Keratinocyte (primary cell): ENCODE results near the gene GLIS2. TPM values are rescaled to one million over a fixed set of nuclear protein-coding genes. Genes with fewer than 3 reads are reported as not detected.

Experiments
- DNase-seq: peaks from one replicate; pipeline ENCODE4 v3.0.0-alpha.2; 2011; ENCODE audit warnings: low read depth, missing footprints, low spot score
- FAIRE-seq: peaks from 2 replicates; lab custom pipeline; 2011; peaks lifted over from hg19 to GRCh38; lab: Jason Lieb, UNC
- H2AFZ ChIP-seq: 2 replicates; pipeline ENCODE4 v1.6.0; 2012; ENCODE audit warnings: low read length, control low read depth, inconsistent platforms; ENCODE audit not compliant: control insufficient read depth
- H3K27ac ChIP-seq: 2 replicates; pipeline ENCODE4 v1.5.1; 2011; ENCODE audit warnings: low read length; ENCODE audit not compliant: control insufficient read depth, insufficient read depth
- H3K27me3 ChIP-seq: 3 replicates; pipeline ENCODE4 v1.6.0; 2011; ENCODE audit warnings: low read length; ENCODE audit not compliant: control insufficient read depth, insufficient read depth; ENCODE audit errors: extremely low read depth
- H3K36me3 ChIP-seq, 2 experiments: 2 replicates in 1 of 2; 3 replicates in 1 of 2; pipeline ENCODE4 v1.5.1; 2011; ENCODE audit warnings: low read length in 2 of 2, mild to moderate bottlenecking in 1 of 2; ENCODE audit not compliant: control insufficient read depth in 2 of 2, insufficient read depth in 2 of 2; ENCODE audit errors: extremely low read depth in 1 of 2
- H3K4me1 ChIP-seq: 3 replicates; pipeline ENCODE4 v1.5.1; 2011; ENCODE audit warnings: low read length; ENCODE audit not compliant: control insufficient read depth, insufficient read depth; ENCODE audit errors: extremely low read depth
- H3K4me2 ChIP-seq: 3 replicates; pipeline ENCODE4 v1.6.0; 2011; ENCODE audit warnings: low read depth, low read length; ENCODE audit not compliant: control insufficient read depth, insufficient read depth; ENCODE audit errors: extremely low read depth
- H3K4me3 ChIP-seq, 3 experiments: fragments of 200-600 bp in 1 of 3; sonication (generic) in 1 of 3; 2 replicates in 2 of 3; 3 replicates in 1 of 3; pipeline ENCODE4 v1.5.1; 2011 to 2016; ENCODE audit warnings: low read length in 3 of 3, mild to moderate bottlenecking in 3 of 3, control low read depth in 2 of 3, inconsistent platforms in 1 of 3, low read depth in 1 of 3, mixed read lengths in 1 of 3, mixed run types in 1 of 3, moderate library complexity in 1 of 3; ENCODE audit not compliant: control insufficient read depth in 2 of 3, insufficient read depth in 2 of 3; ENCODE audit errors: extremely low read depth in 1 of 3
- H3K79me2 ChIP-seq: 2 replicates; pipeline ENCODE4 v1.6.0; 2012; ENCODE audit warnings: low read length; ENCODE audit not compliant: control insufficient read depth, insufficient read depth
- H3K9ac ChIP-seq: 3 replicates; pipeline ENCODE4 v1.6.0; 2011; ENCODE audit warnings: low read length; ENCODE audit not compliant: control insufficient read depth, insufficient read depth; ENCODE audit errors: extremely low read depth
- H3K9me1 ChIP-seq: 3 replicates; pipeline ENCODE4 v1.6.0; 2011; ENCODE audit warnings: low read length; ENCODE audit not compliant: control insufficient read depth, insufficient read depth; ENCODE audit errors: extremely low read depth
- H3K9me3 ChIP-seq: 2 replicates; pipeline ENCODE4 v1.5.1; 2012; ENCODE audit warnings: low read depth, low read length; ENCODE audit not compliant: control insufficient read depth
- H4K20me1 ChIP-seq: 3 replicates; pipeline ENCODE4 v1.6.0; 2011; ENCODE audit warnings: low read length; ENCODE audit not compliant: control insufficient read depth, insufficient read depth; ENCODE audit errors: extremely low read depth
- CTCF ChIP-seq, 3 experiments: IDR thresholded peaks in 1 of 3; conservative IDR thresholded peaks in 1 of 3; optimal IDR thresholded peaks in 1 of 3; 2 replicates in 2 of 3; 3 replicates in 1 of 3; pipeline versions ENCODE3 to v1.5.1; 2011; ENCODE audit warnings: low read length in 3 of 3, mild to moderate bottlenecking in 3 of 3, moderate library complexity in 2 of 3, control low read depth in 1 of 3, inconsistent platforms in 1 of 3; ENCODE audit not compliant: insufficient read depth in 2 of 3; ENCODE audit errors: extremely low read depth in 1 of 3
- EZH2 ChIP-seq: IDR thresholded peaks from one replicate; pipeline ENCODE4 v1.6.1; 2012; ENCODE audit warnings: inconsistent platforms, mild to moderate bottlenecking, low read length, moderate library complexity
- dilution Hi-C: fragments of 300-500 bp; cut with MboI; formaldehyde crosslinking; loops from one replicate; pipeline ENCODE4 v1.7.0; 2020; ENCODE audit warnings: low sequenced_read_pairs; ENCODE audit not compliant: extremely low pct_ligation_motif_present
- polyA plus RNA-seq, 5 experiments: library from polyadenylated mRNA; depleted of rRNA in 3 of 5; stranded (reverse) in 3 of 5; stranded (forward) in 1 of 5; unstranded in 1 of 5; fragments of >200 nt; gene quantifications; 1 replicate in 1 of 5; 2 replicates in 3 of 5; 3 replicates in 1 of 5; pipeline versions ENCODE4 v1.2.1 to v1.2.3, GENCODE V29; 2011 to 2012; ENCODE audit warnings: missing spikeins in 2 of 5, low read depth in 1 of 5, low replicate concordance in 1 of 5

GLIS2 gene
- polyA plus RNA-seq, 1 donor (not counting 4 experiments of a cell fraction or from before 2014, with no cell fraction given) = 0.63 TPM

DNA sequence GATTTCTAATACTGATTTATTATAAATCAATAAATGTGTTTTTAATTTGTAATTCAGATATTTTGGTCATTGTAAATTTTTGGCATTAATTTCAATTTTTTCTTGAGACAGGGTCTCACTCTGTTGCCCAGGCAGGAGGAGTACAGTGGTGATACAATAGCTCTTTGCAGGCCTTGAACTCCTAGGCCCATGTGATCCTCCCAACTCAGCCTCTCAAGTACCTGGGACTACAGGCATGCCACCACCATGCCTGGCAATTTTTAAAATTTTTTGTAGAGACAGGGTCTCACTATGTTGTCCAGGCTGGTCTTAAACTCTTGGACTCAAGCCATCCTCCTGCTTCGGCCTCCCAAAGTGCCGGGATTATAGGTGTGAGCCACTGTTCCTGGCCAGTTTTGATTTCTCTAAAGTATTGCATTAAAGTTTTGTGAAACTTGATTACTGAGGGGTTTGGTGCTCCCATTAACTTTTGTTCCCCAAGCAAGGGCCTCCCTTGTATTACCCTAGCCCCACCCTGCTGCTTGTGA, 37.8 kb upstream of the GLIS2 start:
- H3K27ac ChIP-seq = no peak overlapping the region
- no peak overlapping the region for H3K4me2 ChIP-seq
- no peaks in the 10 kb centered on the region for H3K27me3 ChIP-seq
- FAIRE-seq = no peak
- H3K9ac ChIP-seq = no peak overlapping the region
- no peaks in the 10 kb centered on the region for H3K79me2 ChIP-seq
- no peak for DNase-seq
- no peaks in the 10 kb centered on the region for H4K20me1 ChIP-seq
- no peak overlapping the region for H3K4me3 ChIP-seq
- no peaks in the 10 kb centered on the region for H3K9me3 ChIP-seq
- no peaks in the 10 kb centered on the region for H3K4me1 ChIP-seq
- H2AFZ ChIP-seq = no peak overlapping the region
- TF ChIP-seq CTCF (optimal IDR thresholded peaks at IDR 0.05 in 1 of 3, IDR thresholded peaks at IDR 0.05 in 1 of 3, conservative IDR thresholded peaks at IDR 0.05 in 1 of 3; ENCODE audit: extremely low read depth in 1 of 3, insufficient read depth in 2 of 3, low read length in 3 of 3) = no peak
- no peak for TF ChIP-seq EZH2
- no peaks in the 10 kb centered on the region for H3K9me1 ChIP-seq
- no peaks in the 10 kb centered on the region for H3K36me3 ChIP-seq
- dilution Hi-C loops = no loop called here

DNA sequence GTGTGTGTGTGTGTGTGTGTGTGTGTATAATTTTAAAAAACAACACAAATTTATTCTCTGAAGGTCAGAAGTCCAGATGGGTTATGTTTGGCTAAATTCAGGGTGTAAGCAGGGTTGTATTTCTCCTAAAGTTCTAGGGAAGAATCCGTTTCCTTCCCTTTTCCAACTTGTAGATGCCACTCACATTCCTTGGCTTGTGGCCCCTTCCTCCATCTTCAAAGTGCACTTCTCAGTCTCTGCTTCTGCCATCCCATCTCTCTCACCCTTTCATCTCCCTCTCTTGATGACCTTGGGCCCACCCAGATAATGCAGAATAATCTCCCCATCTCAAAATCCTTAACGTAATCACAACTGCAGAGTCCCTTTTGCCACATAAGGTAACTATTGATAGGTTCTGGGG, 35.2 kb upstream of the GLIS2 start:
- Histone ChIP-seq H4K20me1 (no peaks in the 10 kb centered on the region), H3K27me3 (no peaks in the 10 kb centered on the region), H3K9ac (no peak overlapping the region), H3K9me3 (no peaks in the 10 kb centered on the region), H3K4me1 (peaks cover 5% of the 10 kb centered on the region), H3K4me2 (no peak overlapping the region), H3K79me2 (no peaks in the 10 kb centered on the region), H3K4me3 (no peak overlapping the region), H3K27ac (no peak overlapping the region), H2AFZ (no peak overlapping the region), H3K36me3 (no peaks in the 10 kb centered on the region), H3K9me1 (no peaks in the 10 kb centered on the region)
- DNase-seq (no peak), FAIRE-seq (no peak)
- dilution Hi-C loops = no loop called here
- no peak for TF ChIP-seq EZH2
- no peak for TF ChIP-seq CTCF (optimal IDR thresholded peaks at IDR 0.05 in 1 of 3, IDR thresholded peaks at IDR 0.05 in 1 of 3, conservative IDR thresholded peaks at IDR 0.05 in 1 of 3; ENCODE audit: extremely low read depth in 1 of 3, insufficient read depth in 2 of 3, low read length in 3 of 3)
